HG03342 (cell line): Measurements from ENCODE around the gene MEX3D.
A peak's percentile ranks its signal among the peaks of the same experiment; 100 is the strongest.
"Not testable (repeated sequence)": the region's sequence is repeated elsewhere in the genome, so short reads cannot be mapped to it uniquely, and the experiment has no call there.

Experiments
- ATAC-seq: cut with Tn5 transposase; IDR thresholded peaks from one replicate; pipeline ENCODE4 v1.9.1; 2021; ENCODE audit warnings: mild to moderate bottlenecking, moderate library complexity; ENCODE audit not compliant: unreplicated experiment

Gene MEX3D

GRCh38 chr19:1522061-1522460 is 46.1 kb downstream of the MEX3D start:
- no peak for ATAC-seq

DNA sequence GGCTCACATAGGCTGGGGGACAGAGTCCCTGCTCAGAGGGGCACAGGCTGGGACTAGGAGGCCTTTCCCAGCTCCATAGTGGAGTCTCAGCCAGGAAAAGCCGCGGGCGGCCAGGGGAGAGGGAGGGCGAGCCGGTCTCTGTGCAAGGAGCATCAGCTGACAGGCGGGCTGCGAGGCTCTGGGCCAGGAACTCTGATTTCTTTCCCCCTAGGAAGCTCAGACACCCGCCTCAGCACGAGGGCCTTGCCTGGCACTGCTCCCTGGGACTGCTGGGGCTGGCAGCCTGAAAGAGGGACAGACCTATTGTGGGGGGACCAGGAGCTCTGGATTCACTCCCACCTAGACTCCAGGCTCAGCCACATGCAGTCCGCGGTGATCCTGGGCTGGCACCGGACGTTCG is 46.5 kb downstream of the MEX3D start:
- ATAC-seq = no peak

DNA sequence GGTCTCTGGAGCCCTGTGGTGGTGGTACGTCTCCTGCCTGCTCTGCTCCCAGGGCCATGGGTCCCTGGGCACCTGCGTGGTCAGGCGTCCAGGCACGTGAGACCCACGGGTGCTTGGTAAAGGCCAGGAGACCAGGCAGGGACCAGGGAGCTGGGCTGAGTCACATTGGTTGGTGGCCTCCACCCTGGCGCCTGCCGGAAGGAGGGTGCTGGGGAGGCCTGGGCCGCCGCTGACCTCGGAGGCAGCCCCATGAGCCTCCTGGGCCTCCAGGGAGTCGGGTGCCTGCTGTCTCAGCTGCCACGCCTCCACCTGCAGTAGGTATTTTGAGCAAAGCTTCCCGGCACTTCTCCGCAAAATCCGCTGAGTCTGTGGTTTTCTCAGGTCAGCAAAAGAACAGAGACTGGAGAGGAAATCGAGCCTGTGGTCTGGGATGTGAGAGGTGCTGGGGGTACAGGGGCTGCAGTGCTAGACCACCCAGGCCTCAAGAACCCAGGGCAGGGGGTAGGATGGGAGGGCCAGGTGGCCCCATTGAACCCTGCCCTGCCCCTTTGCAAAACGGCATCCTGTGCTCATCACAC is 47.8 kb downstream of the MEX3D start:
- no peak for ATAC-seq

GRCh38 chr19:1519802-1520201 is 48.3 kb downstream of the MEX3D start:
- not testable (repeated sequence) for ATAC-seq

- no peak for ATAC-seq
Measured at GRCh38 chr19:1518471-1518870, 49.7 kb downstream of the MEX3D start.

- ATAC-seq = no peak
Measured at GRCh38 chr19:1516395-1516753, 51.8 kb downstream of the MEX3D start.

- no peak for ATAC-seq
Measured at GRCh38 chr19:1514986-1515721, 53.0 kb downstream of the MEX3D start.

DNA sequence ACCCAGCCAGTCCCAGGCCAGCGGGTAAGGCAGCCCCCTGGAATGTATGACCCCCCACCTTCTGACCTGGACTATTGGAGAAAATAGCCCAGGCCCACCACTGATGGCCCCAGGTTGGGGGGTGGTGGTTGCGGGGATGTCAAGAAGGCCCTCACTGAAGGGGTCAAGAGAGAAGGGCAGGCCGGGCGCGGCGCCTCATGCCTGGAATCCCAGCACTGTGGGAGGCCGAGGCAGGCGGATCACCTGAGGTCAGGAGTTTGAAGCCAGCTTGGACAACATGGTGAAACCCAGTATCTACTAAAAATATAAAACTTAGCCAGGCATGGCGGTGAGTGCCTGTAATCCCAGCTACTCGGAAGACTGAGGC is 53.8 kb downstream of the MEX3D start:
- ATAC-seq = no peak

DNA sequence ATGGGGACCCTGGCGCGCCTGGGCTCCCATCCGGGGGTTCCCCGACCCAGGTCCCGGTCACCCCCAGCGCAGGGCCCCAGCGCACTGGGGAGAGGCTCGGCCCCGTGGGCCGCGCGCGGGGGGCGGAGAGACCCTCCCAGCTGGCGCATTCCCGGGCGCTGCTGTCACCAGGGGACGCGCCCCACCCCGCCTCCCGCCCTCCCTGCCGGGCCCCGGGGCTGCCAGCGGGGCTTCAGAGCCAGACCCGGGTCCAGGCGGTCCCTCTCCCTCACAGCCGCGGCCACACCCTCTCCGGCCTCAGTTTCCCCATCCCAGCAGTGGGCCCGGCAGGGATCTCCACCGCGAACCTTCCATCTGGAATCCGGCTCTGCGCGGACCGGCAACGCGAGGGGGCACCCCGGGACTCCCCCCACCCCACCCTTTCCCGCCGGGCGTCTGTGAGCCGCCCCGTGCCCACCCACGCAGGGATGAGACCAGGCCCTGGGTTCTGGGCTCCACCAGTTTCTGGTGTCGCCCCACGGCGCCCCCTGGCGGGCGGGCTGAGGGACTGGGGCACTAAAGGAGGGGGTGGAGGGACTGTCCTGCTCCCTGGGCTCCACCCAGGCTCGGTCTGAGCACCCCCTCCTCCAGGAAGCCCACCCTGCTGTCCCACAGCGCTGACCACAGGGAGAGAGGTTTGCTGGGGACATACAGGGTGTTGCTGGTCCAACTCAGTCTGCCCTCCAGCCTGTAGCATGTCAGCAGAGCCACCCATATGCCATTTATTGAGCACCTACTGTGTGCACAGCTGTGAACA is 54.4 kb downstream of the MEX3D start:
- no peak for ATAC-seq

DNA sequence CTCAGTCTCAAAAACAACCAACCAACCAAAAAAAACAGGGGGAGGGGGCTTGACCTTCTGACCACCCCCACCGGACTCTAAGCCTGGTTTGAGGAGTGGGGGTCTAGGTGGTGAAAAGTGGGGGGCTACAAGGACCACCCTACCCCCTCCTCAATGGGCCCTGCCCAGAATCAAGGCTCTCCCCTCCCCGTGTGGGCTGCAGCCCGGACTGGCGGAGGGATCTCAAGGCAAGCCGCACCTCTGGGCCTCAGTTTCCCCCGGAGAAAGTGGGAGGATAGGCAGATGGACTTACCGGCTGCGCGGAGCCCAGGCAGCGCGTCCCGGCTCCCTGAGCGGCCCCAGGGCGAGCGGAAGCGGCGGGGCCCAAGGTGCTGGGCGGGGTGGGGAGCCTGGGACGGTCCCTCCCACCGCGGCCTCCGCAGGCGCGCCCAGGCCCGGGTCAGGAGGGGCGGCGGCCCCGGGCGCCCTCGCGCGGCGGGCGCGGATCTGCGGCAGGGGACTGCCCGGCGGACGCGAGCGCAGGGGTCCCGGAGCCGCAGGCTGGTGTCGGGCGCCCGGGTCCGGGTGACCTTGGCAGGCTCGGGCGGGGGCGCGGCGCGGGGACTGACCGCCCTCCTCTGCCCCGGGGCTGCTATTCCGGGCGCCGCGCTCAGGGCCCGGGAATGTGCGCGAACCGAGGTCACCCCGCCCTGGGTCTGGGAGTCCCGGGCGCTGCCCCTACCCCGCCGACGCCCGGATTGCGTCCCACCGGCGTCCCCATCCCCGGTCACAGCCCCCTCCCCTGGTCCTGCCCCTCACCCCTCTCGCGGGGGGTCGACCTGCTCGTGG is 55.2 kb downstream of the MEX3D start, which contains the start of gene ADAMTSL5:
TSS of gene ADAMTSL5 (minus strand) at position 349 of the 828 bp plus-strand sequence. CDS start 2,076 bp downstream, outside the sequence.
- ATAC-seq = no peak

- no peak for ATAC-seq
Measured at GRCh38 chr19:1511318-1512317, 56.5 kb downstream of the MEX3D start.

DNA sequence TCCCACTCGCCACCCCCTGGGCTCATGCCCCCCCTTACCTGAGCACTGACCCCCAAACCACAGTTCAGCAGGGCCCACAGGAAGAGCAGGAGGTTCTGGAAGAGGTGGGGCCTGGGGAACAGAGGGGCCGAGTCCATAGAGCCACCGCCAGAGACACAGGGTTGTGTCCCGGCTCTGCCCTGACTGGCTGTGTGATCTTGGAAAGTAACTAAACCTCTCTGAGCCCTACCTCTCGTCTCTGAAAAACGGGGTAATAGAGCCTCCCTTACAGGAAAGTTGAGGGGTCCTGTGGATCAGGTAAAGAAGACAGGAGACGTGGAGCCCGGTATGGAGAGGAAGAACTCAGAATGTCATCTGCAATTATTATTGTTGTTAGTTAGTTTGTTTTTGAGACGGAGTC is 57.3 kb downstream of the MEX3D start:
- no peak for ATAC-seq

DNA sequence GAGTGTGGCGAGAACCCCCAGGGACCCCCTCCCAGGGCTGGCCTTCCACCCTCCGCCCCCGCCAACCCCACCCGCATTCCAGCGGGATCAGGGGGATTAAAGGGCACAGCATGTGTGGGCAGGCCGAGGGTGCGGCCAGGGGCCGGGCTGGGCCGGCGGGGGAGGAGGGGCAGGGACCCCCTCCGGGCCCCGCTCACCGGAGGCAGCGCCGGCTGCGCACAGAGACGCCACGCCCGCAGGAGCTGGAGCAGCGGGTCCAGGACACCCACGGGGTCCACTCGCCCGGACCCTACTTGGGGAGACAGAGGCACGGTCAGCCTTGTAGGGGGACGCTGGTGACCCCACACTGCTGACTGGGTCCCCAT is 57.7 kb downstream of the MEX3D start:
- no peak for ATAC-seq

DNA sequence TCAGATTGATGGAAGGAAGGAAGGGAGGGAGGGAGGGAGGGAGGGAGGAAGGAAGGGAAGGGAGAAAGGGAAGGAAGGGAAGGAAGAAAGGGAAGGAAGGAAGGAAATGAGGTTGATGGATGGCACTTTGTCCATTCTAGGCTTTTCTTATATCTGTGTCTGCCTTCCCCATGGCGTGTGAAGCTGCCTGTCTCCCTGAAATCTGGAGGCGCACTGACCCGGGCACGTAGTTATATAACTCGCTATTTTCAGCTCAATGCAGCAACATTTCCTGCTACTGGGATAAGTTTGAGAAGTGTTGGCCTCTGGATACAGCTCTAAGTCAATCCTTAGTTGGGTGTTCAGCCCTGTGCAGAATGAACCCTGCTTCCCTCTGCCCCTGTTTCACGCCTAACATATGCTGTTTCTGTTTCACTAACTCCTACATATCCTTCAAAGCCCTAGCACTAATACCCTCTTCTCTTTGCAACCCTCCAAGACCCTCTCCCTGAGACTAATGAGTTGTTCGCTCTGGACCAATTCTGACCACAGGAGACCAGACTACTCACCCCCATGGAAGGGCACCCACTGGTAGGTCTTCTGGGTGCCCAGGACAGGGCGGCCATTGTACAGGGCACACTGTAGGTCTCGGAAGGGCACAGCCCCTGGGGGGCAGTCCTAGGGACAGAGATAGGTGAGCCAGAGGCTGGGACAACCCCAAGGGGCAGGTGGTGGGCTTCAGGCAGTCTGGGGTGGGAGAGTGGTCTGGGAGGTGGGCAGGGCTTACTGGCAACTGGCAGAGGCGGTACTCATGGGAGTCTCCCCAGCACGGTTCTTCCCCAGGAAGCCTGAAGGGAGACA is 58.3 kb downstream of the MEX3D start:
- ATAC-seq = no peak

DNA sequence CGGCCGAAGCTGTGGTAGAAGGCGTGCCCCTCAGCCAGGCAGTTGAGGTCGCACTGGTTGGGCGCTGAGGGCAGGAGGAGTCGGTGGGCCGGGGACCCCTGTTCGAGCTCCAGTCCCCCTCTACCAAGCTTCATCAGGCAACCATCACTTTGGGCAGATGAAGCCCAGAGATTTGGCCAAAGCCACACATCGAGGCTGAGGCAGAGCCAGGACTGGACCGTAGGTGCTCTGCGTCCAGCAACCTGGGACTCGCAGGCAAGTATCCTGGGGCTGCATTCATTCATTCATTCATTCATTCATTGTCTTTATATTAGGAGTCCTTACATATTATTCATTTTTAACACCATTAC is 59.6 kb downstream of the MEX3D start:
- ATAC-seq = no peak

DNA sequence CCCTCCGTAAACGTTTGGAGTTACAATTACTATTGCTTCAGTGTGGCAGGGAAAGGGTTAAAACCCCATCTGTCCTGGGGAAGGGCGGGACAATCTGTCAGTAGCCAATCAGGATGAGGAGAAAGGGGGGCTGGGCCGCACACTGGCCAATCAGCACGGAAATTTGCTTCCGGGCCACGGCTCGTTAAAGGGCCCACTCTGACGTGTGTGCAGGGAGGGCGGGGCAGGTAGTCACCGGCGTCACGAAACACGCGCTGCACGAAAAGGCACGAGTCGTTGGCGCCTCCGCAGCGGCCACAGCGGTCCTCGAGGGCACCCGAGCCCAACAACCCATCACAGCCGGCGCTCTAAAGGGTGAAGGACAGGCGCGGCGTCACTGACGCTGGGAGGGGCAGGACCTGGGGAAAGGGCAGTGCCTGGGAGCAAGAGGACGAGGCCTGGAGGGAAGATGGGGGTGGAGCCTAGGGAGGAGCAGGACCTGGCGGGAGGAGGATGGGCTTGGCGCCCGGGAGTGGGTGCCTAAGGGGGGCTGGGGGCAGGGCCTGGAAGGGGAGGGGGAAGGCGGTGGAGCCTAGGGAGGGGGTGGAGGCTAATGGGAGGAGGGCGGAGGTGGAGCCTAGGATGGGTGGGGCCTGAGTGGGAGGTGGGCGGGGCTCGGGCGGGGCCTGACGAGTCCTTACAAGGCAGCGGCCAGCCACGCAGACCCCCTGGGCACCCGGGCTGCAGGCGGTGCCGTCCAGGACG is 60.2 kb downstream of the MEX3D start:
- ATAC-seq = peak; percentile 64

GRCh38 chr19:1507192-1507660 is 60.9 kb downstream of the MEX3D start:
- no peak for ATAC-seq
